Left ventricle myocardium superior (tissue), 1 donor: ENCODE data around the gene INHA. TPM values are rescaled to one million over a fixed set of nuclear protein-coding genes. Genes with fewer than 3 reads are reported as not detected.

Source experiments
- ATAC-seq: fragments of 200-7000 bp; cut with Tn5 transposase; one replicate; pipeline ENCODE4 v1.9.1; 2020; ENCODE audit warnings: mild to moderate bottlenecking, moderate library complexity
- DNase-seq: peaks from one replicate; pipeline ENCODE4 v3.0.0-alpha.2; 2020
- intact Hi-C: fragments of 100-400 bp; cut with micrococcal nuclease; formaldehyde crosslinking; loops from one replicate; pipeline ENCODE4 v1.11.0; 2022
- total RNA-seq: library from RNA; stranded (reverse); fragmentation: NEBNext Ultra II Directional; extraction: Animal tissue kit (Norgen Biotek cat#: 25700); gene quantifications from one replicate; pipeline ENCODE4 v1.2.1, GENCODE V29; 2021
- donor health status: DM: no; HTN: yes; CAD: no; lungs with severe emphysema.

INHA gene
- total RNA-seq, 1 donor from 2014 or later = 1.5 TPM

DNA sequence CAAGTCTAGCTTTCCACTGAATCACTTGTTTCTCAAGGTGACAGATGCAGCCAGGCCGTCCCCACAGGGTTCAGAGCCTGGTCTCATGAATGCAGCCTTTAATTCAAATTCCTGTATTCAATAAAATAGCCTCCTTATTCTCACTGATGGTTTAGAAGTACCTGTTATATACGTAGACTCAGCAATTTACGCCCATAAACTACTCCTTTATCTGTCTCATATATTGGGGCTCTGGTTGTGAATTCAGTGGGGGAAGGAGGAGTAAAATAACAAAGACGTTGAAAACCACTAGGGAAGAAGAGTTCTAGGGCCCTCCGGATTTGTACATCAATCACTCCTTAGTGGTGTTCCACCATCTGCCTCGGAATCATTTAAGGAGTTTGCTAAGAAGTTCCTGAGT lies 2.5 kb upstream of the INHA start:
- no peak for ATAC-seq
- DNase-seq = no peak
- intact Hi-C loops = no loop called here

DNA sequence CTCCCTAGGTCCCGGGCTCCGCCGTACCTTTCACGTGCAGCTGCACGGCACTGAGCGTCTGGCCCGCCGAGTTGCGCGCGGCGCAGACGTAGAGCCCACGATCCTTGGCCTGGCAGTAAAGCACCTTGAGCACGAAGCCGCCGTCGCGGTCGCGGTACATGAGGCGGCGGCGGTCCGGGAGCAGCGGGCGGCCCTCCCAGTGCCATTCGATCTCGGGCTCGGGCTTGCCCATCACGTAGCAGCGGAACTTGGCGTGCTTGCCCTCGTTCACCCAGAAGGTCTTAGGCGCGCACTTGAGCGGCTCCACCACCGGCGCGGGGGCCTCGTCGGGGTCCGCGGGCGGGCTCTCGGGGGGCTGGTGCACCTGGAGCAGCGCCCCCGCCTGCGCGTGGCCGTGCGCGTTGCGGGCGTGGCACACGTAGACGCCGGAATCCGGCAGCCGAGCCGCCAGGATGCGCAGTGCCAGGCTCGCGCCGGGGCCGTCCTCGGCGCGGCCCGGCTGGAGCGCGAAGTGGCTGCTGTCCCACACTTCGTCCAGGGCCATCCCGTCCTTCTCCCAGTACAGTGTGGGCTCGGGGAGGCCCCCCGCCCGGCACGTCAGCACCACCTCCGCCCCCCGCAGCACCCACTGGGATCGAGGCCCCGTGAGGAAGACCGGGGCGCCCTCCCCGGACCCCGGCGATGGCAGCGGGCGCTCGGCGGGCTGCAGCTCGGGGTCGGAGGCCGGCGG lies 1.8 kb upstream of the INHA start:
- intact Hi-C loops = no loop called here
- peak; percentile 31 for ATAC-seq
- peak; percentile 70 for DNase-seq

- DNase-seq = peak; percentile 62
- peak; percentile 7 for ATAC-seq
- intact Hi-C loops = no loop called here
Measured at GRCh38 chr2:219570924-219571310, 1.2 kb upstream of the INHA start.

DNA sequence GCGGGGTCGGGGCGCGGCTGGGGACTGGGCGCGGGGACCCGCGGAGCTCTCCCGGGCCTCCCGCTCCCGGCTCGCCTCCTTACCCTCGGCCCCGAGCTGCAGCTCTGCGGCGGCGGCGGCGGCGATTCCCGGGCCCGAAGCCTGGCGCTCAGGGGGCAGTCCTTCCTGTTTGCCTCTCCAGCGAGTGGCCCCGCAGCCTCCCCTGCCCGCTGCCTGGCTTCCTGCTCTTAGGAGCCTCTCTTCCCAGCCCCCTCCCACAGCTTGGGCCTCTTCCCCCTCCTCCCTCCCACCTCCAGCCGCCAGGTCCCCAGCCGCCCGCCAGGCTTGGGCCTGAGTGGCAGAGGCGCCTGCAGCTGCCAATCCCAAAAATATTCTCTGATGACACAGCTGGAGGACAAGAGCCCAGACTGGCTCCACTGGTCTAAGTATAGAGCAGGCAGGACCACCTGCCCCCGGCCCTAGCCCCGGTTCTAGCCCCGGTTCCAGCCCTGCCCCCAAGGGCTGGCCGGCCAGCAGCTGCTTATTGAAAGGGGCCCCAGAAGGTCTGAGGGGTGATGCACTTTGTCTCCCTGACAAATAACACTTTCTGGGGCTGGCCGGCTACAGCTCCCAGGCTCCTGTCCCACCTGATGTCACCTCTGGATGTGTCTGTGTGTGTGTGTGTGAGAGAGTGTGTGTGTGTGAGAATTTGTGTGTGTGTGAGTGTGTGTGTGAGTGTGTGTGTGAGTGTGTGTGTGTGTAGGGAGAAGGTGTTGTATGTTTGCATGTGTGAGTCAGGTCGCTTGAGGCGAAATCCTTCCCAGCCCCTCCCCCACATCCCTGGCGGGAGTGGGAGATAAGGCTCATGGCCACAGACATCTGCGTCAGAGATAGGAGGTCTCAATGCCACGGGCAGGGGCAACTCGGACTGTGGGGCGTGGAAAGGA lies 536 bp upstream of the INHA start, which contains the start of gene OBSL1:
TSS of gene OBSL1 (minus strand) at position 229 of the 926 bp plus-strand sequence. CDS start 307 bp downstream, outside the sequence.
- ATAC-seq (peak; percentile 88), DNase-seq (peak; percentile 90)
- intact Hi-C loops = no loop called here

DNA sequence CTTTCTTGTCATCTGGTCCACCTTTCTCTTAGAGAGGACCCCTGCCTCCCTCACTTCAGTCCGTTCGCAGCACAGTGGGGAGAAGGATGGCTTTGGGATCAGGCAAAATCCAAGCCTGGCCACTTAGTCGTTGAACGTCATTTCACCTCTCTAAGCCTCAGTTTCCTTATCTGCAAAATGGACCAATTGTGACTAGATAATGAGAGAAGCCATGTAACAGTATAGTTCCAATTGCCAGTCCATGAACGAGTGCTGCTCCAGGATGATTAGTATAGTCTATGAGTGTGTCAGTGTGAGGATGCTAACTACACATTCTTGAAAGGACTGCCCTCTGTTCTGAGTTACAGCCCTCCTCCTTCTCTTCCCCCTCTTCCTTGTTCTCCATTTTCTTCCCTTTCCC lies 1.1 kb downstream of the INHA start:
- ATAC-seq (no peak), DNase-seq (no peak)
- intact Hi-C loops = no loop called here

DNA sequence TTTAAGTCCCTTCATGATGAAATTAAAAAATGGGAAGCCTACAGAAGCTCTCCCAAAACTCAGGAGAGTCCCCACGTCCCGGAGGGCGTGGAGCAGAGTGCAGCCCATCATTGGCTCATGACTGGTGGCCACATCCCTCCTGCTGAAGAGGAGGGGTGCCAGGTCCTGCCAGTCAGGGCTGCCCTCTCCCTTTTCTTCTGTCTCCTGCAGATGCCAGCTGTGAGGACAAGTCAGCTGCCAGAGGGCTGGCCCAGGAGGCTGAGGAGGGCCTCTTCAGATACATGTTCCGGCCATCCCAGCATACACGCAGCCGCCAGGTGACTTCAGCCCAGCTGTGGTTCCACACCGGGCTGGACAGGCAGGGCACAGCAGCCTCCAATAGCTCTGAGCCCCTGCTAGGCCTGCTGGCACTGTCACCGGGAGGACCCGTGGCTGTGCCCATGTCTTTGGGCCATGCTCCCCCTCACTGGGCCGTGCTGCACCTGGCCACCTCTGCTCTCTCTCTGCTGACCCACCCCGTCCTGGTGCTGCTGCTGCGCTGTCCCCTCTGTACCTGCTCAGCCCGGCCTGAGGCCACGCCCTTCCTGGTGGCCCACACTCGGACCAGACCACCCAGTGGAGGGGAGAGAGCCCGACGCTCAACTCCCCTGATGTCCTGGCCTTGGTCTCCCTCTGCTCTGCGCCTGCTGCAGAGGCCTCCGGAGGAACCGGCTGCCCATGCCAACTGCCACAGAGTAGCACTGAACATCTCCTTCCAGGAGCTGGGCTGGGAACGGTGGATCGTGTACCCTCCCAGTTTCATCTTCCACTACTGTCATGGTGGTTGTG lies 2.6 kb downstream of the INHA start:
- intact Hi-C loops = no loop called here
- no peak for DNase-seq
- no peak for ATAC-seq

GRCh38 chr2:219575566-219576504 lies 3.7 kb downstream of the INHA start:
- DNase-seq = no peak
- intact Hi-C loops = no loop called here

GRCh38 chr2:219576505-219577388 lies 4.6 kb downstream of the INHA start:
- intact Hi-C loops = no loop called here
- ATAC-seq (peak; percentile 28), DNase-seq (no peak)

More at GRCh38 chr2:219575566-219576504, 3.7 kb downstream of the INHA start:
- ATAC-seq = no peak

DNA sequence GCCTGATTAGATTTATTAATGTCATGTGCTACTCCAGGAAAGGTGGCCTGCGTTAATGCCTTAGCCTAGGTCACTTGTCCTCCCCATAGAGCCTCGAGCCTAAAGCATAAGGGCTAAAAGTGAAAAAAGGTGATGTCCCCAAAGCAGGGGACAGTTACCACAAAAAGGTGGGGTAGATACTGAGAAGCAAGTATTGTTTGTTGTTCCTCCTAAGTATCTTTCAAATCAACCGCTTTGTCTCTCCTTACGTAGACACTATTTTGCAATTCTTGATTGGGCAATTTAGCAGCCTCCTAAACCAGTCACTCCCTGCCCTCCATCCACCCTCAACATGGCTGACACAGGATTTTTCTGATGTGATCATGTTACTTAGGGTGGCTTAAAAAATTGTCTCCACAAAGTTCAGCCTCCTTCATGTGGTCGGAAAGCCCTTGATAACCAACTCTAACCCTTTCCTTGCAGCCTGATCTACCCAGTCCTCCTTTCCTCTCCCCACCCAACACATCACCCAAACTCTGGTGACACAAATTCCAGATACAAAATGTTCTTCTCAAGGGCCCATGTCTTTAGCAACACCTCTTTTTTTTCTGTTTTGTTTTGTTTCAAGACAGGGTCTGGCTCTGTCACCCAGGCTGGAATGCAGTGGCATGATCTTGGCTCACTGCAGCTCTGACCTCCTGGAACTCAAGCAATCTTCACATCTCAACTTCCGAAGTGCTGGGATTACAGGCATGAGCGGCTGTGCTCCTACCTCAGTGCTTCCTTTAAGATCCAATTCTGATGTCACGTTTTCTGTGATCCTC lies 6.9 kb downstream of the INHA start:
- intact Hi-C loops = no loop called here
- ATAC-seq = no peak
- DNase-seq = no peak

GRCh38 chr2:219581346-219581745 lies 9.2 kb downstream of the INHA start:
- intact Hi-C loops = no loop called here
- DNase-seq (no peak), ATAC-seq (no peak)

DNA sequence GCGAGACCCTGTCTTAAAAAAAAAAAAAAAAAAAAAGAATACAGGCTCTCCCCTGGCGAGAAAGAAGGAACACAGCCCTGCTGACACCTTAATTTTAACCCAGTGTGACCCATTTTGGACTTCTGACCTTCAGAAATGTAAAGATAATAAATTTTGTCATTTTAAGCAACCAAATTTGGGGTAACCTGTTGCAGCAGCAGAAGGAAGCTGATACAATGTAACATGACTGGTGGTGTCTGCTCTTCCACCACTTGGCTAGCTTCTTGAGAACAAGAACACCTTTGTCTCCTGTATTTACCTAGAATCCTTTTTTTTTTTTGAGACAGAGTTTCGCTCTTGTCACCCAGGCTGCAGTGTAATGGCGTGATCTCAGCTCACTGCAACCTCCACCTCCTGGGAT lies 19.0 kb downstream of the INHA start:
- intact Hi-C loops = no loop called here
- ATAC-seq (no peak), DNase-seq (no peak)

DNA sequence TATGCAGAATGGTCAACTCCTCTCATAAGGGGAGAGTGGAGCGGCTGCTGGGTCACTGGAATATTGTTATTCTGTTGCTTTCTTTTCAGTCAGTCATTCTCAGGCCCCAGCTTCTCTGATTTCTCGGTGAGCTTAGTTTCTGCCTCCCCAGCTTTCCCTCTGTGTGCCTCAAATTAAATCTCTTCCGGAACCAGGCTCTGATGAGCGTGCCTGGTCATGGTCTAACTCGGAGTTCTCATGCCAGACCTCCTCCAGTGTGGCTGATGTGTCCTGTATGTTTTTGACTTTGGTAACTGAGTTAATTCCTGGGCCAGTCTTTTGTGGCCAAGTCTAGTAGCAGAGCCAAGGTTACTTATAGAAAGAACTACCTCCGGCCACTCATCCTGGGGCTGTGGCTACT lies 20.6 kb downstream of the INHA start:
- intact Hi-C loops = no loop called here
- DNase-seq = no peak
- ATAC-seq = no peak

DNA sequence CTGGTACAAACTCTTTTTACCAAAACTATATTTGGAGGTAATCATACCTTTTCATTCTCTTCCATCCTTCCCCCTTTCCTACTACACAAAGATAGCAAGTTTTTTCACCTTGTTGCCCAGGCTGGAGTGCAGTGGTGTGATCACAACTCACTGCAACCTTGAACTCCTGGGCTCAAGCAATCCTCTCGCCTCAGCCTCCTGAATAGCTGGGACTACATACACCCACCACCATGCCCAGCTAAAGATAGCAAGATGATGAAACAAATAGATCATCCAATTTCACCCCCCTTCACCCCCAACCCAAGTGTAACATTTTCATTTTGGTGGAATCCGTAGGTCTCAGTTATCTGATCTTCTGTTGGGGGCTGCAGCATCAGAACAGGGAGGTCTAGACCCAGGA lies 21.0 kb downstream of the INHA start:
- no peak for ATAC-seq
- no peak for DNase-seq
- intact Hi-C loops = no loop called here

DNA sequence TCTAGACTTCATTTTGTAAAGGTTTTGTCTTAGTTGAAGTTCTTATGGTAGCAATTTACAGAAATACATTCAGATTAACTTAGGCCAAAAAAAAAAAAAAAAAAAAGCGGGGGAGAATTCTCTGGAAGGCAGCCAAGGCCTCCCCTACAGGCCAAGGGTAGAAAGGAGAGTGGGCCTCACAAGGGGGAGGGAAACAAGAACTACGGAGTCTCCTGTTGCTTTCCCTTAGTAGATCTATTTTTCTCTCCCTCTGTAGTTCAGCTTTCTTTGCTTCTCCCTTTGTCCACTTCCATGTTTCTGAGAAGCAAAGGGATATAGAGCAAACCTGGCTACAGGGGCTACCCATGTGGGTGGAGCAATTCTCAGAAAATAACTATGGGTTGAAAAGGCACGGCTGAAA lies 23.1 kb downstream of the INHA start:
- DNase-seq = no peak
- ATAC-seq = no peak
- intact Hi-C loops = no loop called here

DNA sequence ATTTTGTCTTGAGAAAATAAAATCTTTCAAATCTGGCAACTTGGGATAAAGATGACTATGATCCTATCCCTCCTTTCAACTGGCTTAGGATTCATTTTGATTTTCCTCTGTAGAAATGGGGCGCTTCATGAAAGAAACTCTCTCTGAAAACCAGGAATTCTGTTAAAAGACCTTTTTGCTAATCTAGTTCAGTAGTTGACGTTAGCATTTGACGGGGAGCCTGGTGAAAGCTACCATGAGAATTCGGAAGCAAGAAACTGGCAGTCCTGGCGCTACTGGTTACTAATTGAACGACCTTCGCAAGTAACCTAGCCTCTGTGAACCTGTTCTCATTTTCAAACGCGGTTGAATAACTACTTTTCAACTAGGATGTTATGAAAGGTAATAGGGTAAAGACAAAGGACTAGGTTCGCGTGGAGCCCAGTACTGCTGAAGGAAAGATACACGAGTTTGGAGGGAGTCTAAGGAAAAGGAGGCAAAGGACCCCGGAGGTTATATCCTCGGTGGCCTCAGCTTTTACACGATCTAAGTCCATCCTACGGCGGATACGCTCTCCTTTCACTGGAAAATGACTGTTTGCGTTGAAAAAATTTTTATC lies 24.9 kb downstream of the INHA start:
- ATAC-seq = peak; percentile 15
- intact Hi-C loops = no loop called here
- no peak for DNase-seq

DNA sequence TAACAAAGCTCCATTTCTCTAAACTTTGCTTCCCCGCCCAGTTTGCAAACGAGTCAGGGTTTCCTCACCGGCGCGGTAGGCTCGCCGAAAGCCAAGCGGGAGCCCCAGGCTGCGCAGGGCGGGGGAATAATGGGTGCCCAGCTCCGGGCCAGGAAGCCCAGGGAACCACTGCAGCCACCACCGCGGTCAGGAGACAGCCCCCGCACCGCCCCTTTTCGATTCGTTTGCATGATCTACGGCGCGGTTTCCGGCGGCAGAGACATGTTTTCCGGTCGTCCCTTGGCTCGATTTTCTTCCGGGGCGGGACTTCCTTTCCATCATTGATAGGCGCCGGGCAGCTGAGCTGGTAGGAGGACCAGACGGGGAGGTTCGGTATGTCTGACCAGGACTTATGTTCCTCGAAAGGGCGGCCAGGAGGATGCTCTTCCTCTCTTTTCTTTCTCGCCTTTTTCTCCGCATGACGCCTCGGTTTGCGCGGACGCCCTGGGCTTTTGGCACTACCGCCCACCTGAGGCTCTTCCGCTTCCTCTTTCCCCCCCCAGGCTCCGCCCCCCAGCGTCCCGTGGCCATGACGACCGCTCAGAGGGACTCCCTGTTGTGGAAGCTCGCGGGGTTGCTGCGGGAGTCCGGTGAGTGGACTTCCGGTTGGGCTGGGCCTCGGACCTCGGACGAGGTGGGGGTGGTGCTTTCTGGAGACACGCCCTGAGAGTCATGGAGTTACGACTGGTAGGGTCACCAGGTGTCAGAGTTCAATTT lies 25.6 kb downstream of the INHA start, which contains the start of gene STK11IP:
TSS of gene STK11IP (plus strand) at position 306 of the 756 bp plus-strand sequence. CDS start at position 569, 263 bp downstream.
- ATAC-seq (peak; percentile 98), DNase-seq (peak; percentile 97)
- intact Hi-C loops = no loop called here
